ENCODE results near the gene MINDY4.

The MINDY4 gene

DNA sequence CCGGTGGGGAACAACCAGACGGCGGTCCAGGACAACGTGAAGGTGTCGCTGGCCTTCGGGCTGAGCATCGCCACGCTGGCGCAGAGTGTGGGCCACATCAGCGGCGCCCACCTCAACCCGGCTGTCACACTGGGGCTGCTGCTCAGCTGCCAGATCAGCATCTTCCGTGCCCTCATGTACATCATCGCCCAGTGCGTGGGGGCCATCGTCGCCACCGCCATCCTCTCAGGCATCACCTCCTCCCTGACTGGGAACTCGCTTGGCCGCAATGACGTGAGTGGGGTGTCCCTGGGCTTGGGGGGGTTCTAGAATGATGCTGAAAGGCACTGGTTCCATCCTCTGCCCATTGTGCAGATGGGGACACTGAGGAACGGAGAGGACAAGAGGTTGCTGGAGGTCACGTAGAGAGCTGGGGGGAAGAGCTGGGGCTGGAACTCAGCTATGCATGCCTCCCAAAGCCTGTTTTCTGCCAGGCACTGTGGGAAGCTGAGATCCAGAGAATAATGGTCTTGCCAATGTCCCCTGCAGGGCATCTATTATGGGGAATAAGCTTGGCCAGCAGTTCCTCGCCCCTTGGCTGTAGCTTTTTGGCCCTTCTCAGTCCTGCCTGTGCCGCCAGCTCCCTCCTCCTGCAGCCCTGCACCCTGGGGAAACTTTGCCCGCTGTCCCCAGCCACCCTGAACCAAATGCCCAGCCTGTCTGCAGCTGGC is 141.0 kb downstream of the MINDY4 start:
- DNase-seq (ENCODE audit: insufficient read length, low spot score): no peak
- no peak for FAIRE-seq

DNA sequence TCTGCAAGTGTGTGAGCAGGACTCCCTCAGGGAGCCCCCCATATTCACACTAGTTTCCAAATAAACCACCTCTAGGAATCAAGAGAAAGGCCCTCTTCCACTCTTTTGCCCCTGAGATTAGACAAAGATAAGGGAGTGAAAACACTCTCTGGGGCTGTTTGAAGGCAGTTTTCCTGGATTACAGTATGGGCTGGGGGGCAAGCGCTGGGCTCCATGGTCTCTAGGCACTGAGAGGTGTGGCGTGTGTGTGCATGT is 141.4 kb downstream of the MINDY4 start:
- DNase-seq (ENCODE audit: insufficient read length, low spot score) (no peak), FAIRE-seq (no peak)

GRCh38 chr7:30912986-30913811 is 142.0 kb downstream of the MINDY4 start:
- no peak for DNase-seq (ENCODE audit: insufficient read length, low spot score)

GRCh38 chr7:30913821-30914515 is 142.8 kb downstream of the MINDY4 start:
- no peak for FAIRE-seq

More at GRCh38 chr7:30912986-30913811, 142.0 kb downstream of the MINDY4 start:
- no peak for FAIRE-seq

GRCh38 chr7:30914596-30914995 is 143.4 kb downstream of the MINDY4 start:
- no peak for DNase-seq (ENCODE audit: insufficient read length, low spot score)
- no peak for FAIRE-seq

More at GRCh38 chr7:30913821-30914515, 142.8 kb downstream of the MINDY4 start:
- no peak for DNase-seq (ENCODE audit: insufficient read length, low spot score)

DNA sequence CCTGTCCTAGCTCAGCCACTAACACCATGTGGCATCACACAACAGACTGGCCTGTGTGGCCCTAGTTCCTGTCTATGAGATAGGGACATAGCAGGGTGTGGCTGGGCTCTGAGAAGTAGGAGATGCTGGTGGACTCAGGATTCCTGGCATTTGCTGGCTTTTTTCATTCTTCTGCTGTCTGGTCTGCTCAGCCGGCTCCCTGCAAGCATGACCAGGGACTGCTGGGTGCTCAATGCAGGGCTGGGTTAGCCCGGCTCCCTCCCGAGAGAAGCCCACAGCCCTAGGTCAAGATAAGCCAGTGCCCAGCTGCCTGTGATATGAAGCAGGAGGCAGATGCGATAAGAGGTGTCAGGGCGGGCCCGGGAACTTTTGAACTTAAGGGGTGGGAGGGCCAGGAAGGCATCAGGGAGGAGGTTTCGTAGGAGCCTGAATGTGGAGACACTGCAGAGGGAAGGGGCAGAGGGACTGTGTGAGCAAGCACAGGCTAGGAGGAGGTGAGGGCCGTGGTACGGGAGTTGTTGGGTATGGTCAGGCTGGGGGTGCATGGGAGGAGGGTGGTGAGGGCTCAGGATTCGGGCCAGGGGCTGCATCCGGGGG is 143.9 kb downstream of the MINDY4 start:
- no peak for FAIRE-seq
- no peak for DNase-seq (ENCODE audit: insufficient read length, low spot score)

- no peak for FAIRE-seq
- no peak for DNase-seq (ENCODE audit: insufficient read length, low spot score)
These were observed 144.5 kb downstream of the MINDY4 start for GRCh38 chr7:30915751-30916150.

DNA sequence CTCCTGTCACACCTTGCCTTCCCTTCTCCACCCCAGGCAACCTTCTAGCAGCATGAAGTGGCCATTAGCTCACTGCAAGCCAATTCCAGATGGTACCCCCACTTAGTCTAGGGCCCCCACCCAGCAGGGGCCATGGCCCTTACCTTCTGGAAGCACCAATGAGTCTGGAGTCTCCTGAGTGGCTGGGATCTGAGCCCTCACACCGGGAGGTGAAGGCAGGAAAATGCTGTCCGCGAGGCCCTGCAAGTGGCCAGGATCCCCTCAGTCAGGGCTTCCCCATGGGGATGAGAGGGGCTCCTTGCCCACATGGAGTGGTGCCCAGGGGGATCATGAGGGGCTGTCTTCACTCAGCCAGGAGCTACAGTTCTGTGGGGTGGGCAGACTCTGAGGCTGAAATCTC is 145.0 kb downstream of the MINDY4 start:
- DNase-seq (ENCODE audit: insufficient read length, low spot score) (no peak), FAIRE-seq (no peak)

- no peak for FAIRE-seq
These were observed 145.6 kb downstream of the MINDY4 start for GRCh38 chr7:30916767-30917166.

DNA sequence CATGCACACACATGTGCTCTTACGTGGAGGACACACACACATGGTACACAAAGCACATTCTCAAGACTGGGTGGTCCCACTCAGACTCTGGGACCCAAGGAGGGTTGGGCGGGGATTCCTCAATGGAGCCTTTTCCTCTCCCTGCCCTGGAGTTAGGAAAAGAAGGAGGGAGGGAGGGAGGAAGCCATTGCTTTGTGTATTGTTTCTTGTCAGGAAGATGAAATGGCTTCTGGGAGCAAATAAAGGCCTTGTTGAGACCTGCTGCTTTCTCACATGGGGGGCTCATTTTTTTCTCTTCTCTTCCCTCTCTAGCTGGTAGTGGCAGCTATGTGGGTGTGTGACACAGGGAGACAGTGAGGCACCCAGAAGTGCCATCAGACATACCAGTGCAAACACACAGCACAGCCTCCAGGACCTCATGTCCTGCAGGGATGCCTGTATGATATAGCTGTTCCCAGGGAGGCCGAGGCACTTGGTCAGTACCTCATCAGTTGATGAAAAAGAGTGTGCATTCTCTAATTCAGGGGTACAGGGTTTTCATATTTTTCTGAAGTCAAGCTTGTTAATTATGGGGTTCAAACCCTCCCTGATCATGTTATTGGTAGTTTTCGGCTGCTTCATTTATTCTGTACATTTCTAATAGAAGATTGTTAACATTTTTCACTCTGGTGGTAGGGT is 146.1 kb downstream of the MINDY4 start:
- no peak for FAIRE-seq
- no peak for DNase-seq (ENCODE audit: insufficient read length, low spot score)

More at GRCh38 chr7:30916767-30917166, 145.6 kb downstream of the MINDY4 start:
- no peak for DNase-seq (ENCODE audit: insufficient read length, low spot score)

GRCh38 chr7:30918676-30919075 is 147.5 kb downstream of the MINDY4 start:
- no peak for FAIRE-seq
- DNase-seq (ENCODE audit: insufficient read length, low spot score): no peak

- DNase-seq (ENCODE audit: insufficient read length, low spot score): no peak
- FAIRE-seq: no peak
These were observed 148.9 kb downstream of the MINDY4 start for GRCh38 chr7:30920021-30920583.

DNA sequence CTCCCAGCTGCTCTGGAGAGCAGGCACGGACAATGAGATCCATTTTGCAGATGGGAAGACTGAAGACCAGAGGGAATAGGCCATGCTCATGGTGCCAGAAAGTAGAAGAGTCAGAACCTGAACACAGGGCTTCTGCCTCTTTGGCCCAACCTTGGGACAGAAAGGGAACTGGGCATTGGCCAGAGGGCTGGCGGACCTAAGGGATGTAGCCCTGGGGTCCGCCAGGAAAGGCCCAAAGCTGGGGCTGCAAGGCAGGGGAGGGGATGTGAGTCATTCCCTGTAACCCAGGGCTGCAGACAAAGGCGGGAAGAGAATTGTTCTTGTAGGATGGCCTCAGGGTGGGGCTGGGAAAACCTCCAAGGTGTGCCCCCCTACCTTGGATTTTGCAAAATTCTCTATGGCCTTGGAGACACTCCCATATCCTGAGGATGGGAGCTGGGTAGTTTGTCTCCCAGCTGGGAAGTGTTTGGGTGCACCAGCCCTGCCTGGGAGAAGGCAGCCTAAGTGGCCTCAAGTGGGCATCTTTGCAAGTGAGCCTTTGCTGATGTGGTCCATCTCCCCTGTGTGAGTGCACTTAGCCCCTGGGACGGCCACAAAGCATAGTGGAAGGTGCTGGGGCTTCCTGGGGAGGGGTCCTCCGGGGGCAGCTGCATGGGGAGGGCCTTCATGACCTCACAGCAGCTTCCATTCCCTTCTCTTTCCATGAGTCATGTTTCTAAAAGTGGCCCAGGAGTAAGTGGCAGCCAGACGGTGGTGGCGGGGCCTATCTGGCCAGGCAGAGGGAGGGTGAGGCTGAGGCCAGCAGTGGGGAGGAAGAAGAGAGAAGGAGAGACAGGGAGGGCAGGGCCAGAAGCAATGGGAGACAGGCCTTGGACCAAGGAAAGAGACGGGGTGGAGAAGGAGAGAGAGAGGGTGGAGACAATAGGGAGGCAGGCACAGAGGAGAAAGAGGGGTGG is 149.6 kb downstream of the MINDY4 start:
- DNase-seq (ENCODE audit: insufficient read length, low spot score) (no peak), FAIRE-seq (no peak)

DNA sequence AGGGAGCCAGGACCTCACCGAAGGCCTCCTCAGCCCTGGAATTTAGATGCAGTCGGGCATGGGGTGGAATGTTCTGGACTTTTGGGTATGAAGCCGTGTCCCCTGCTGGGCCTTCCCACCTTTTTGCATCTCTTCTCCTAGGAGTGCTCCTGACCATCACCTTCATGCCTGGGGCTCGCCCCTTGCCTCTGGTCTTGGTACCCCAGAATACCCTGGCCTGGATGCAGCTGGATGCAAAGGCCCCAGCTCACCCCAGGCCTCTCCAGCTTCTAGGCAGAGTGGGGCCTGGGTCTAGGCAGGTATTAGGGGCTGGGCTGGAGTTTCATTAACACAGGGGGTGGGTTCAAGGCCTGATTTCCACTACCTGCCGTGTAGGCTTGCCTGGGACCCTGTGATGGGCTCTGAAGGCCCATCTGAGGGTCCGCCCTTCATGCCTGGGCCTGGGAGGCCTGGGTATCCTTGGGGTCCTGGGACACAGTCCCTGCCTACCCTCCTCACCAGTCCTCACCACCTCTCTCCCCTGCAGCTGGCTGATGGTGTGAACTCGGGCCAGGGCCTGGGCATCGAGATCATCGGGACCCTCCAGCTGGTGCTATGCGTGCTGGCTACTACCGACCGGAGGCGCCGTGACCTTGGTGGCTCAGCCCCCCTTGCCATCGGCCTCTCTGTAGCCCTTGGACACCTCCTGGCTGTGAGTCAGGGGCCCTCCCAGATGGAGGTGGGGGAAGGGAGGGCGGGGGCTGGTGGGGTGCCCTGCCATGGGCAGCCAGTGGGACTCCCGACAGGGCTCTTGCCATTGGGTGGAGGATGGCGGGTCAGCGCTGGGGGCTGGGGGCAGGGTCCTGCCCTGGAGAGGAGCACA is 150.6 kb downstream of the MINDY4 start:
- FAIRE-seq: no peak
- DNase-seq (ENCODE audit: insufficient read length, low spot score): no peak

DNA sequence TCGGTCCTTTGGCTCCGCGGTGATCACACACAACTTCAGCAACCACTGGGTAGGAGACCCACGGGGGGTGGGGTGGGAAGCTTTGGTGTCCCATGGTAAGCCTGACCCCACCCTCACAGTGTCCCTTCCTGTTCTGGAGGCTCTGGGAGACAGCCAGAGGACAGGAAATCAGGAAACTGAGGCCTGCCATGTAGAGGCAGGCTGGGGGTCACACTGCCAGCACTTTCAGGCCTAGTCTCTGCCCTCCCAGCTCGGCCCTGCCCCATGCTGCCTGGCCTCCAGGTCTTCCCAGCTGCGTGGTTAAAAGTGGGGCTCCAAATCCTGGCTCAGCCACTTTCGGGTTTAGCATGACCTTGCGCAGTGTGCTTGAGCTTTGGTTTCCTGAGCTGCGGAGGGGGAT is 151.4 kb downstream of the MINDY4 start:
- no peak for DNase-seq (ENCODE audit: insufficient read length, low spot score)
- no peak for FAIRE-seq

DNA sequence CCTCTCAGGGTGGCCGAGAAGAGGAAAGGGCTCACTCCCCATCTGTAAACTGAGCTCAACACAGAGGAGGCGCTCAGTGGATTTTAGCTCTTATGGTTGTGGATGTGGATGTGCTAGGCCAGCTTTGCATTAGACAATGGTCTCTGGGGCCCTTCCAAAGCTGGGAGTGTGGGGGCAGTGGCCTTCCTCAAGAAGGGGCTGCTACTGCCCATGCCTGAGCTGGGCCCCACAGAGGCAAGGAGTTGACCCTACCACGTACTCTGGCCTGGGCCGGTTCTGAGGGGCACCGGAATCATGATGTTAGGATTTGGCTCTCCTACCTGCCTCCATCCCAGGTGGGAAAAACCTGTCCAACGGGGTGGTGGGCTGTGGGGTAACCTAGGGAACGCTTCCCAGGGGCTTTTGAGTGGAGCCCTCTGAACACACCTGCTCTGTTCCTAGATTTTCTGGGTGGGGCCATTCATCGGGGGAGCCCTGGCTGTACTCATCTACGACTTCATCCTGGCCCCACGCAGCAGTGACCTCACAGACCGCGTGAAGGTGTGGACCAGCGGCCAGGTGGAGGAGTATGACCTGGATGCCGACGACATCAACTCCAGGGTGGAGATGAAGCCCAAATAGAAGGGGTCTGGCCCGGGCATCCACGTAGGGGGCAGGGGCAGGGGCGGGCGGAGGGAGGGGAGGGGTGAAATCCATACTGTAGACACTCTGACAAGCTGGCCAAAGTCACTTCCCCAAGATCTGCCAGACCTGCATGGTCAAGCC is 152.0 kb downstream of the MINDY4 start:
- DNase-seq (ENCODE audit: insufficient read length, low spot score) (no peak), FAIRE-seq (no peak)

DNA sequence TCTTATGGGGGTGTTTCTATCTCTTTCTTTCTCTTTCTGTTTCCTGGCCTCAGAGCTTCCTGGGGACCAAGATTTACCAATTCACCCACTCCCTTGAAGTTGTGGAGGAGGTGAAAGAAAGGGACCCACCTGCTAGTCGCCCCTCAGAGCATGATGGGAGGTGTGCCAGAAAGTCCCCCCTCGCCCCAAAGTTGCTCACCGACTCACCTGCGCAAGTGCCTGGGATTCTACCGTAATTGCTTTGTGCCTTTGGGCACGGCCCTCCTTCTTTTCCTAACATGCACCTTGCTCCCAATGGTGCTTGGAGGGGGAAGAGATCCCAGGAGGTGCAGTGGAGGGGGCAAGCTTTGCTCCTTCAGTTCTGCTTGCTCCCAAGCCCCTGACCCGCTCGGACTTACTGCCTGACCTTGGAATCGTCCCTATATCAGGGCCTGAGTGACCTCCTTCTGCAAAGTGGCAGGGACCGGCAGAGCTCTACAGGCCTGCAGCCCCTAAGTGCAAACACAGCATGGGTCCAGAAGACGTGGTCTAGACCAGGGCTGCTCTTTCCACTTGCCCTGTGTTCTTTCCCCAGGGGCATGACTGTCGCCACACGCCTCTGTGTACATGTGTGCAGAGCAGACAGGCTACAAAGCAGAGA is 152.7 kb downstream of the MINDY4 start:
- FAIRE-seq: no peak
- DNase-seq (ENCODE audit: insufficient read length, low spot score): no peak
